ENCODE results near the gene RAB6B. TPM values are rescaled to one million over a fixed set of nuclear protein-coding genes. Genes with fewer than 3 reads are reported as not detected.

RAB6B gene
- total RNA-seq, 4 donors from 2014 or later, result 0.53 to 1.2 (median 0.81) TPM

DNA sequence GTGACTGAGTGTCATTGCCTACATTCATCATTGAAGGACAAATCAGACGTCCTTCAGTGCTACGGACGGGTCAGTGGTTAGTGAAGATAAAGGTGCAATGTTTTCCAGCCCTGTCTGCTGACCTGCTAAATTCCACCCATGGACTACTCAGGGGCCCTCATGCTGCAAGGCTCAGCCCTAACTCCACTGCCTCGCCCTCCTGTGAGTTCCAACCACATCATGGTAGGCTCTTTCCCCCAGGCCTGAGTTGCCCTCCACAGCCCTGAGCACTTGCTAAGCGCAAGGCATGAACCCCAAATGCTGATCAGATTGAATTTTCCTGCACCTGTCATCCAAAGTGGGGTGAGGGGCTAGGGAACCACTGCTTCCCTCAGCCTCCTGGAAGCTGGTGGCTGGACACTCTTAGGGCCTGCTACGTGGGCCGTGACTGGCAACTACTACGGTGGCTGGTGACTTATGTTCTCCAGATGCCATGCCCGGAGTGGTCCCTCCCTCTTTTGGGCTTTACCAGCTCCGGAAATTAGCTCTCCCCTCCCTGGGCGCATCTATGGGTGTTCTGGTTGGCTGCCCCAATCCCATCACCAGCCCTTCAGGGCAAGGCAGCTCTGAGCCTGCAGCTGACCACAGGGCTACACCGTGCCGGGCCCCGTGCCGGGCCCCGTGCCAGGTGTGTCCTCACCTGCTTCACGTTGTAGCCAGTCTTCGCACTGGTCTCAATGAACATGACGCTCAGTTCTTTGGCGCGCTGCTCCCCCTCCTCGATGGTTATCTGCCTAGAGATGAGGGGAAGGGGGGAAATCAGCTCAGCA, 58.0 kb downstream of the RAB6B start:
- H3K27me3 ChIP-seq, result no peaks in the 10 kb centered on the region
- H3K36me3 ChIP-seq, result no peaks in the 10 kb centered on the region
- no peaks in the 10 kb centered on the region for H3K9me3 ChIP-seq
- TF ChIP-seq POLR2A (IDR thresholded peaks at IDR 0.05), result no peak
- TF ChIP-seq CTCF (IDR thresholded peaks at IDR 0.05), result no peak
- no peaks in the 10 kb centered on the region for H3K4me1 ChIP-seq
- DNase-seq, result no peak
- H3K27ac ChIP-seq, result no peak overlapping the region
- H3K4me3 ChIP-seq, result no peak overlapping the region

DNA sequence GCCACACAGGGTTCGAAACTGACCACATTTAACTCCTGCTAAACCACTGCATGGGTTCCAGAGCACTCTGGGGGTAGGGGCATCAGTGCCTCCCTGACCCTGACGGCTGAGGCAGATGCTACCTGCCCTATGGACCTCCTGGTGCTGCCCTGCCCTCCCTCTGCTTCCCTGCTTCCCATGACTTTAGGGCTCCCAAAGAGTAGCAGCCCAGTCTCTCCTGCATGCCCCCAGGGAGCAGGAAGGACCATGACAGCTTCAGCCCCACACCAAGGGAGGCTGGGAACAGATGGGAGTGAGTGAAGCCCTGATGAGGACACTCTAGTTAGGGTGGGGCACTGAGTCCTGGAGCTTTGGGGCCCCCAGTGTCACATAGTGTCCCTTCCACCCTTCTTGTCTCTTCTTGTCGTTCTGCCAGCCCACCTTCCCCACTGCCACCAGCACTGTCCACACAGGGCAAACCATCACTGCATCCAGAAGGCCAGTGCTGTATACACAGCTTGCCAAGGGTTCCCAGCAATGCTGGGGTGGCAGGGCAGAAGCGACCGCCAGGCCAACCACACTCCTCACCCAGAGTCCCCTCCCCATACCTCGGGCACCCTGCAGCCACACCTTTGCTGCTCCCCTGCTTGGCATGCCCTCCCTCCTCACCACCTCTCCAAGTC, 59.1 kb downstream of the RAB6B start:
- Histone ChIP-seq H3K27me3 (no peaks in the 10 kb centered on the region), H3K27ac (no peak overlapping the region), H3K36me3 (no peaks in the 10 kb centered on the region), H3K9me3 (no peaks in the 10 kb centered on the region), H3K4me3 (no peak overlapping the region), H3K4me1 (no peaks in the 10 kb centered on the region)
- TF ChIP-seq POLR2A (IDR thresholded peaks at IDR 0.05), result no peak
- TF ChIP-seq CTCF (IDR thresholded peaks at IDR 0.05), result no peak
- DNase-seq, result no peak

DNA sequence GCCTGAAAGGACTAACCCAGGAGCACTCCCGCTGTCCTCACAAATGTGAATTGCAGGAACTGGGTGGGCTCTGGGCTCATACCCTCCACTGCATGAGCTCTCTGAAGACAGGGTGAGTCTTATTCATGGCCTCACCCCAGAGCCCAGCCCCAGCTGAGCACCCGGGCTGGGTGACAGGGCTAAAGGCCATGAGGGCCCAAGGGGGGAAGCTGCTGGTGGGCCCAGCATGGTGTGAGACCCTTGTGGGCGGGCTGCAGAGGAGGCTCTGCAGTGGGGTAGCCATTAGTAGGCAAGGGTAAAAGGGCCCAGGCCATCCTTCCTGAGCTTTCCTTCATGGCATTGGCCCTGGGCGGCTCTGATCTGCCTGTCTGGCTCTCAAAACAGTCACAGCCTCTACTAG, 59.7 kb downstream of the RAB6B start:
- DNase-seq, result no peak
- Histone ChIP-seq H3K4me1 (no peaks in the 10 kb centered on the region), H3K36me3 (no peaks in the 10 kb centered on the region), H3K27ac (no peak overlapping the region), H3K9me3 (no peaks in the 10 kb centered on the region), H3K27me3 (no peaks in the 10 kb centered on the region), H3K4me3 (no peak overlapping the region)
- no peak for TF ChIP-seq CTCF (IDR thresholded peaks at IDR 0.05)
- TF ChIP-seq POLR2A (IDR thresholded peaks at IDR 0.05), result no peak

DNA sequence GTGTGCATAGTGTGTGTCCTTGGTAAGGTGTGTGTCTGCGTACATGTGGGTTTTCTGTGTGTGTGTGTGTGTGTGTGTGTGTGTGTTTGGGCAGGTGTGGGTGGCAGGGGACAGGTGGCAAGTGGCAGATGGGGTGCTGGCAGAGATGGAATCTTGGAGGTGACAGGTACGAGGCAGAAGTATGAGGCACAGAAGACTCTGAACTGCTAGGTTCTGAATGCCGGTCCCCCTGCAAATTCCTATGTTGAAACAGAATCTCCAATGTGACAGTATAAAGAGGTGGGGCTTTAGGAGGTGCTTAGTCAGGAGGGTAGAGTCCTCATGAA, 60.3 kb downstream of the RAB6B start:
- DNase-seq, result no peak
- no peaks in the 10 kb centered on the region for H3K36me3 ChIP-seq

More for the DNA sequence above, 60.3 kb downstream of the RAB6B start:
- Histone ChIP-seq H3K4me1 (no peaks in the 10 kb centered on the region), H3K9me3 (no peaks in the 10 kb centered on the region), H3K27ac (no peak overlapping the region), H3K27me3 (no peaks in the 10 kb centered on the region), H3K4me3 (no peak overlapping the region)
- no peak for TF ChIP-seq POLR2A (IDR thresholded peaks at IDR 0.05)
- no peak for TF ChIP-seq CTCF (IDR thresholded peaks at IDR 0.05)
